Measurements from ENCODE around the gene ARID1A. TPM values are rescaled to one million over a fixed set of nuclear protein-coding genes. Genes with fewer than 3 reads are reported as not detected.

ARID1A gene
- total and polyA plus RNA-seq, 9 of the 15 experiments (the other 6 are each of a cell fraction or from before 2014, with no cell fraction given): 8.3 to 88.3 (median 22.5) TPM

DNA sequence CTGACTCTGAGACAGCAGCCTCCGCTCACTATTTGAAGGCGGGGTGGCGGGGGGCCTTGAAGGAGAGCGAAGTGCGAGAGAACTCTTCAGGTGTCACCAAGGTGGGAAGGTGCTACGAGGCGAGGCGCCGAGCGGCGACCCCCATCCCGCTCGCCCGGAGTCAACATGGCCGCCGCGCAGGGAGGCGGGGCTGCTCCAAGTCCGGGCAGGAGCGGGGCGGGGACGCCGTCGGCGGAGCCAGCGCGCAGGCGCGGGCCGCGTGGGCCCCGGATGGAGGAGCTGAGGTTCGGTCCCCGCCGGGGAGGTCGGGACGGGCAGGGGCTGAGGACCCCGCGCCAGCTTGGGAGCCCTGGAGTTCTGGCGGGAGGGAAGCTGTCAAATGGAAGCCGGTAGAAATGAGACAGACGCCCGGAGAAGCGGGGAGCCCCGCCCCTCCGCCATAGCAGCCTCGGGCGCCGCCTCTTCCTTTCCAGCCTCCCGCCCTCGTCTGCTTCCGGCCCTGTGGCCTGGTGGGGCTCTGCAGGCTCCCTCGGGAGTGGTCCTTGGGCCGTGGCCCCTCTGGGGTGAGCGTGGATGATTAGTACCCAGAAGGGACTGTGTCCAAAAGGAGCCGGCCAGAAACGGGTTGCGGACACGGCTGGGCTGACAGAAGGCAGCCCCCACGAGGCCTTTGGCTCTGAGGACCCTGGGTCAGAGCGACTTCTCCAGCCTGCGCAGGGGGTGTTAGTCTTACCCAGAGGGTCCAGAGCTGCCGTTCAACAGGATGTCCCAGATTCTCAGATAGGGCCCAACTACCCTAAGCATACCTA lies 92.1 kb downstream of the ARID1A start, which contains the start of gene PIGV (continued):
- TF ChIP-seq CCNT2 (IDR thresholded peaks at IDR 0.05; ENCODE audit: borderline replicate concordance, extremely low read depth, insufficient read length, low read depth, low read length): peak; percentile 96
- TF ChIP-seq, protein P1, sequence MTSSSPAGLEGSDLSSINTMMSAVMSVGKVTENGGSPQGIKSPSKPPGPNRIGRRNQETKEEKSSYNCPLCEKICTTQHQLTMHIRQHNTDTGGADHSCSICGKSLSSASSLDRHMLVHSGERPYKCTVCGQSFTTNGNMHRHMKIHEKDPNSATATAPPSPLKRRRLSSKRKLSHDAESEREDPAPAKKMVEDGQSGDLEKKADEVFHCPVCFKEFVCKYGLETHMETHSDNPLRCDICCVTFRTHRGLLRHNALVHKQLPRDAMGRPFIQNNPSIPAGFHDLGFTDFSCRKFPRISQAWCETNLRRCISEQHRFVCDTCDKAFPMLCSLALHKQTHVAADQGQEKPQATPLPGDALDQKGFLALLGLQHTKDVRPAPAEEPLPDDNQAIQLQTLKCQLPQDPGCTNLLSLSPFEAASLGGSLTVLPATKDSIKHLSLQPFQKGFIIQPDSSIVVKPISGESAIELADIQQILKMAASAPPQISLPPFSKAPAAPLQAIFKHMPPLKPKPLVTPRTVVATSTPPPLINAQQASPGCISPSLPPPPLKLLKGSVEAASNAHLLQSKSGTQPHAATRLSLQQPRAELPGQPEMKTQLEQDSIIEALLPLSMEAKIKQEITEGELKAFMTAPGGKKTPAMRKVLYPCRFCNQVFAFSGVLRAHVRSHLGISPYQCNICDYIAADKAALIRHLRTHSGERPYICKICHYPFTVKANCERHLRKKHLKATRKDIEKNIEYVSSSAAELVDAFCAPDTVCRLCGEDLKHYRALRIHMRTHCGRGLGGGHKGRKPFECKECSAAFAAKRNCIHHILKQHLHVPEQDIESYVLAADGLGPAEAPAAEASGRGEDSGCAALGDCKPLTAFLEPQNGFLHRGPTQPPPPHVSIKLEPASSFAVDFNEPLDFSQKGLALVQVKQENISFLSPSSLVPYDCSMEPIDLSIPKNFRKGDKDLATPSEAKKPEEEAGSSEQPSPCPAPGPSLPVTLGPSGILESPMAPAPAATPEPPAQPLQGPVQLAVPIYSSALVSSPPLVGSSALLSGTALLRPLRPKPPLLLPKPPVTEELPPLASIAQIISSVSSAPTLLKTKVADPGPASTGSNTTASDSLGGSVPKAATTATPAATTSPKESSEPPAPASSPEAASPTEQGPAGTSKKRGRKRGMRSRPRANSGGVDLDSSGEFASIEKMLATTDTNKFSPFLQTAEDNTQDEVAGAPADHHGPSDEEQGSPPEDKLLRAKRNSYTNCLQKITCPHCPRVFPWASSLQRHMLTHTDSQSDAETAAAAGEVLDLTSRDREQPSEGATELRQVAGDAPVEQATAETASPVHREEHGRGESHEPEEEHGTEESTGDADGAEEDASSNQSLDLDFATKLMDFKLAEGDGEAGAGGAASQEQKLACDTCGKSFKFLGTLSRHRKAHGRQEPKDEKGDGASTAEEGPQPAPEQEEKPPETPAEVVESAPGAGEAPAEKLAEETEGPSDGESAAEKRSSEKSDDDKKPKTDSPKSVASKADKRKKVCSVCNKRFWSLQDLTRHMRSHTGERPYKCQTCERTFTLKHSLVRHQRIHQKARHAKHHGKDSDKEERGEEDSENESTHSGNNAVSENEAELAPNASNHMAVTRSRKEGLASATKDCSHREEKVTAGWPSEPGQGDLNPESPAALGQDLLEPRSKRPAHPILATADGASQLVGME (CRISPR knock-in tag; IDR thresholded peaks at IDR 0.05): 0 out of 2 replicates have a peak, but pooled peaks have one; percentile 24
- no peak for TF ChIP-seq NR2C1 (IDR thresholded peaks at IDR 0.05)
- 0 out of 2 replicates have a peak, but pooled peaks have one; percentile 10 for TF ChIP-seq NR2C1 (tag; IDR thresholded peaks at IDR 0.05)
- 0 out of 2 replicates have a peak, but pooled peaks have one; percentile 25 for TF ChIP-seq ZNF41 (CRISPR knock-in tag; conservative IDR thresholded peaks at IDR 0.05)
- TF ChIP-seq, protein P2, sequence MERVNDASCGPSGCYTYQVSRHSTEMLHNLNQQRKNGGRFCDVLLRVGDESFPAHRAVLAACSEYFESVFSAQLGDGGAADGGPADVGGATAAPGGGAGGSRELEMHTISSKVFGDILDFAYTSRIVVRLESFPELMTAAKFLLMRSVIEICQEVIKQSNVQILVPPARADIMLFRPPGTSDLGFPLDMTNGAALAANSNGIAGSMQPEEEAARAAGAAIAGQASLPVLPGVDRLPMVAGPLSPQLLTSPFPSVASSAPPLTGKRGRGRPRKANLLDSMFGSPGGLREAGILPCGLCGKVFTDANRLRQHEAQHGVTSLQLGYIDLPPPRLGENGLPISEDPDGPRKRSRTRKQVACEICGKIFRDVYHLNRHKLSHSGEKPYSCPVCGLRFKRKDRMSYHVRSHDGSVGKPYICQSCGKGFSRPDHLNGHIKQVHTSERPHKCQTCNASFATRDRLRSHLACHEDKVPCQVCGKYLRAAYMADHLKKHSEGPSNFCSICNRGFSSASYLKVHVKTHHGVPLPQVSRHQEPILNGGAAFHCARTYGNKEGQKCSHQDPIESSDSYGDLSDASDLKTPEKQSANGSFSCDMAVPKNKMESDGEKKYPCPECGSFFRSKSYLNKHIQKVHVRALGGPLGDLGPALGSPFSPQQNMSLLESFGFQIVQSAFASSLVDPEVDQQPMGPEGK (CRISPR knock-in tag; IDR thresholded peaks at IDR 0.05; ENCODE audit: borderline replicate concordance): no peak; the same call in 1 of the 2 replicates
- TF ChIP-seq RB1 (IDR thresholded peaks at IDR 0.05; ENCODE audit: low read depth): peak; percentile 68
- TF ChIP-seq TAF7 (tag; IDR thresholded peaks at IDR 0.05): peak; percentile 68; the same call in 1 of the 2 replicates
- TF ChIP-seq FOS (IDR thresholded peaks at IDR 0.05; ENCODE audit: extremely low read depth, insufficient read length): no peak
- TF ChIP-seq, protein P3, sequence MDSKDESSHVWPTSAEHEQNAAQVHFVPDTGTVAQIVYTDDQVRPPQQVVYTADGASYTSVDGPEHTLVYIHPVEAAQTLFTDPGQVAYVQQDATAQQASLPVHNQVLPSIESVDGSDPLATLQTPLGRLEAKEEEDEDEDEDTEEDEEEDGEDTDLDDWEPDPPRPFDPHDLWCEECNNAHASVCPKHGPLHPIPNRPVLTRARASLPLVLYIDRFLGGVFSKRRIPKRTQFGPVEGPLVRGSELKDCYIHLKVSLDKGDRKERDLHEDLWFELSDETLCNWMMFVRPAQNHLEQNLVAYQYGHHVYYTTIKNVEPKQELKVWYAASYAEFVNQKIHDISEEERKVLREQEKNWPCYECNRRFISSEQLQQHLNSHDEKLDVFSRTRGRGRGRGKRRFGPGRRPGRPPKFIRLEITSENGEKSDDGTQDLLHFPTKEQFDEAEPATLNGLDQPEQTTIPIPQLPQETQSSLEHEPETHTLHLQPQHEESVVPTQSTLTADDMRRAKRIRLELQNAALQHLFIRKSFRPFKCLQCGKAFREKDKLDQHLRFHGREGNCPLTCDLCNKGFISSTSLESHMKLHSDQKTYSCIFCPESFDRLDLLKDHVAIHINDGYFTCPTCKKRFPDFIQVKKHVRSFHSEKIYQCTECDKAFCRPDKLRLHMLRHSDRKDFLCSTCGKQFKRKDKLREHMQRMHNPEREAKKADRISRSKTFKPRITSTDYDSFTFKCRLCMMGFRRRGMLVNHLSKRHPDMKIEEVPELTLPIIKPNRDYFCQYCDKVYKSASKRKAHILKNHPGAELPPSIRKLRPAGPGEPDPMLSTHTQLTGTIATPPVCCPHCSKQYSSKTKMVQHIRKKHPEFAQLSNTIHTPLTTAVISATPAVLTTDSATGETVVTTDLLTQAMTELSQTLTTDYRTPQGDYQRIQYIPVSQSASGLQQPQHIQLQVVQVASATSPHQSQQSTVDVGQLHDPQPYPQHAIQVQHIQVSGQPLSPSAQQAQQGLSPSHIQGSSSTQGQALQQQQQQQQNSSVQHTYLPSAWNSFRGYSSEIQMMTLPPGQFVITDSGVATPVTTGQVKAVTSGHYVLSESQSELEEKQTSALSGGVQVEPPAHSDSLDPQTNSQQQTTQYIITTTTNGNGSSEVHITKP (IDR thresholded peaks at IDR 0.05; ENCODE audit: partially characterized antibody): no peak
- TF ChIP-seq MIER1 (IDR thresholded peaks at IDR 0.05; ENCODE audit: low read depth): no peak
- TF ChIP-seq ZNF124 (CRISPR knock-in tag; IDR thresholded peaks at IDR 0.05): no peak
- TF ChIP-seq, protein P4, sequence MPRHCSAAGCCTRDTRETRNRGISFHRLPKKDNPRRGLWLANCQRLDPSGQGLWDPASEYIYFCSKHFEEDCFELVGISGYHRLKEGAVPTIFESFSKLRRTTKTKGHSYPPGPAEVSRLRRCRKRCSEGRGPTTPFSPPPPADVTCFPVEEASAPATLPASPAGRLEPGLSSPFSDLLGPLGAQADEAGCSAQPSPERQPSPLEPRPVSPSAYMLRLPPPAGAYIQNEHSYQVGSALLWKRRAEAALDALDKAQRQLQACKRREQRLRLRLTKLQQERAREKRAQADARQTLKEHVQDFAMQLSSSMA (CRISPR knock-in tag; IDR thresholded peaks at IDR 0.05): 0 out of 2 replicates have a peak, but pooled peaks have one; percentile 10
- no peak for TF ChIP-seq SRSF3 (IDR thresholded peaks at IDR 0.05; ENCODE audit: insufficient read depth, low read length)

Data from K562 (cell line).